GM18508 (cell line): ENCODE results near the gene SH3GL3.

ENCODE experiments used
- ATAC-seq: cut with Tn5 transposase; IDR thresholded peaks from one replicate; pipeline ENCODE4 v1.9.1; 2021; ENCODE audit warnings: moderate number of reproducible peaks; ENCODE audit not compliant: insufficient read depth, unreplicated experiment

SH3GL3 gene

DNA sequence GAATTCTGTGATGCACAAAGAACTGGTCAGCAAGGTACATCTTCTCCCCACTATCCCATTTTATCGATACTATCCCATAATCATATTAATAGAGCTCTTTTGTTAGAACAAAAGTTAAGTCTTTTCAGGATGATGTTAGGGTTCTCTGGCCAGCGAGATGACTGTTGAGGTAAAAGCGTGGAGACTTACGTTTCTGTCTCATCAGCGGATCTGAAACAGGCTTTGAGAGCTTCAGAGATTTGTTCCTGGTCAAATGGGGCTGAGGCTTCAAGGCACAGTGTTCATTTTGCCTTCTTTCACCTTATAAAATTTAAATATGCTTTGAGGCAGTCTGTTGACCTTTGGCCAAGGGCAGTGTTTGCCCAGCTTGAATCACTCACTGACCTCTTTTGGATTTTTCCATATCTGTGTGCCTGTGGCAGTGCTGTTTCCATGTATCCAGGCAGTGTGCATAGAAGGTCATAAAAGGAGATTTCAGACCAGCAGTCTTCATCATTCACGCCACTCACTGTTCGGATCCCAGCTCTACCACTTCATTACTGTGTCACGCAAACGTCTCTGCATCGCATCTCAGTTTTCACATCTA is 209.9 kb downstream of the SH3GL3 start:
- no peak for ATAC-seq

DNA sequence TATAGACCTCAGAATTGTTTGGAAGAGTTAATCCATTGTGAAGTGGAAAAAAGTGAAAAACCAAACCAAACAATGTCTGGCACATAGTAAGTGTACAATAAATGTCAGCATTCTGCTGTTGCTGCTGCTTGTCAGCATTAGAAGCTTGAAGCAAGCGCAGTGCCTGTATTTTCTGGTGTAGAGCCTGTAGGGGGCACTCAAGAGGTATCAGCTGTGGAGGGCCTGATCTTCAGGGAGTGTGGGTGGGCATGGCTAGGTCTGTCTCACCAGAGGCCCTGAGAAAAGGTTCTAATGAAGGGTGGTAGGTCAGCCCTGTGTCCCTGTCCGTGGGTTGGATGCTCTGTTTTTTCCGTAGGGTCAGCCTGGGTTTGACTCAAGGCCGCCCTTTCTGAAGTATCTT is 210.4 kb downstream of the SH3GL3 start:
- no peak for ATAC-seq

DNA sequence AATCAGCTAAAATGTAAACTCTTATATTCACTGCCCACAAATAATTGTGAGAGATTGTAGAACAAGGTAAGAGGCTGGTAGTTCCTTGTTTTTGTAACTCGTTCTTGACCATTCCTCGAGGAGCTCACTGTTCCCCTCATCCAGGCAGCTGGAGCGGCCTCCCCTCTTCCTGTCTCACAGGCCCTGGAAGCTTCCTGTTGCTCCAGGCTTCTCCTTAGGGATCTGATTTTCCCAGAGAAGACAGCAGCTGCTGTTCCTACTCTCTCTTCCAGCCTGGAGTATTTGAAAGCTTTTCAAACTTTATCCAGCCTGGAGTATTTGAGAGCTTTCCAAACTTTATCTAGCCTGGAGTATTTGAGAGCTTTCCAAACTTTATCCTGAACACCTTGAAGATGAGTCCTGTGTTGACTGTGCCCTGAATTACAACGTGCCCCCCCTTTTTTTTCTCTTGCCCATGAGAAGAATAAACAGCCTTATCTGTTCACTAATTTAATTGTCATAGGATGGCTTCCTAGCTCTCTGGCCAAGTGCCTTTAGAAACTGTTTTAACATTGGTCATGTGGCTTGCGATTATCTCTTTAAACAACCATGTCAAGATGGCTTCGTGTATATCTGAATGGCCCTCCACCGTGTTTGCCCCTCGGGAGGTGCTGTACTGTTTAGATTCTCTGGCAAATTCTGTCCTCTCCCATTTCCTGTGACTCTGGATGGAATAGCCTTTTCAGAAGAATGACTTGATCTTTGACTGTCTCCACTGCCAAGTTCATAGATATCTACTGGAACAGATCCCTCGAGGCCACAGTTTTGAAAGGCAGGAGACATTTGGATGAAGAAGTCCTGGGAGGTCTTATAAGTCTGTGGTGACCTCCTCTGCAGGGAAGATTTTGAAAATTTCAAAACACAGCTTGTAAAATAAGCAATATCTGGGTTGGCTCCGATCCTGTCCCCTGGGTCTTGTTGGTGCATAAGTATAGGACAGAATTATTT is 211.6 kb downstream of the SH3GL3 start:
- ATAC-seq, result no peak

DNA sequence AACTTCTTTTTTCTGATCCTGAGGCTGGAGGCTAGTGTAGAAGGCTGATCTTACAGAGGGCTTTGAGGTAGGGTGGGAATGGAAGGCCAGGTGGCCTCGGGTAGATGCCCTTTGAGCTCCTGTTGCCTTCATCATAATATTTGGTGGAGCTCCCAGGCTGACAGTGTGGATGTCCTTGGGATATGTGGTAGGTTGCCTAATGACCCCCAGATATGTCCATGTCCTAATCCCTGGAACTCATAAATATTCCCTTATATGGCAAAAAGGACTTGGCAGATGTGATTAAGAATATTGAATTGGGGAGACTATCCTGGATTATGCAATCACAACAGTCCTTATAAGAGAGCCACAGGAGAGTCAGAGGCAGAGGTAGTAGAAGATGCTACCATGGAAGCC is 212.3 kb downstream of the SH3GL3 start:
- ATAC-seq, result no peak

DNA sequence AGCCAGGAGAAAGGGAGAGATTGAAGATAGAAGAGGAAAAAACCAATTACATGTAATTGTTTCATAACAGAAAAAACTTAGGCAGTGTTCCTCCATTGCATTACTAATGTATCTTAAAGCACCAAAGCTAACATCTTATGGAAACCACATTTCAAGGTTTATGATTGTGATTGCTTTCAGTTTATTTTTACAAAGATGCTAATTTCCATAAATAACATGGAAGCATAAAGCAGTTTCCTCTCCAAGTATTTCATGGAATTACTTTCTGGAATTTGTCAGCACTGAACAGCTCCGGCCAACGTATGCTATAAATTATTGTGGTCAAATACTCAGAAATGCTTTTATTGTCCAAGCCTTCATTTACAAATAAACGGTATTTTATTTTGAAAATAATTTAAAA is 218.3 kb downstream of the SH3GL3 start:
- ATAC-seq, result no peak
